Stomach (tissue), 9 donors: ENCODE data around the gene HPS3. TPM values are rescaled to one million over a fixed set of nuclear protein-coding genes. Genes with fewer than 3 reads are reported as not detected.

Experiments used
- DNase-seq, 2 donors: peaks; one replicate each; pipeline versions ENCODE4 v3.0.0 to v3.0.0-alpha.2; 2013 to 2019
- H3K27ac ChIP-seq, 5 donors: fragments of 200-600 bp in 4 of 5; sonication (generic) in 4 of 5; one replicate each; pipeline ENCODE4 v1.5.1; 2013 to 2019; ENCODE audit warnings: mild to moderate bottlenecking in 1 of 5, moderate library complexity in 1 of 5
- H3K27me3 ChIP-seq, 3 donors: fragments of 200-600 bp; sonication (generic); one replicate each; pipeline ENCODE4 v1.5.1; 2017 to 2019; ENCODE audit warnings: mixed run types in 1 of 3
- H3K36me3 ChIP-seq, 4 donors: fragments of 200-600 bp; sonication (generic); 1 replicate in 3 of 4; 2 replicates in 1 of 4; pipeline ENCODE4 v1.5.1; 2016 to 2019
- H3K4me1 ChIP-seq, 4 donors: fragments of 200-600 bp; sonication (generic); one replicate each; pipeline ENCODE4 v1.5.1; 2016 to 2019
- H3K4me3 ChIP-seq, 4 donors: fragments of 200-600 bp; sonication (generic) in 3 of 4; one replicate each; pipeline ENCODE4 v1.5.1; 2016 to 2019; ENCODE audit warnings: mild to moderate bottlenecking in 1 of 4
- H3K9me3 ChIP-seq, 4 donors: fragments of 200-600 bp; sonication (generic); one replicate each; pipeline ENCODE4 v1.5.1; 2016 to 2019
- CTCF ChIP-seq, 7 experiments: fragments of 450-650 bp in 4 of 7; fragments of 200-600 bp in 3 of 7; sonication (generic) in 3 of 7; IDR thresholded peaks; one replicate each; pipeline ENCODE4 v1.5.1; 2016 to 2019; ENCODE audit warnings: antibody characterized with exemption in 7 of 7, control low read depth in 2 of 7, mild to moderate bottlenecking in 1 of 7
- EP300 ChIP-seq: sonication (generic); formaldehyde crosslinking; IDR thresholded peaks from one replicate; pipeline ENCODE4 v1.6.1; 2017; ENCODE audit warnings: antibody characterized with exemption
- POLR2A ChIP-seq, 4 donors: fragments of 450-650 bp; IDR thresholded peaks; one replicate each; pipeline ENCODE4 v1.6.1; 2016; ENCODE audit warnings: antibody characterized with exemption in 4 of 4, control low read depth in 2 of 4, mild to moderate bottlenecking in 1 of 4, moderate library complexity in 1 of 4
- POLR2AphosphoS5 ChIP-seq, 3 donors: sonication (generic); formaldehyde crosslinking; IDR thresholded peaks; one replicate each; pipeline ENCODE4 v1.6.1; 2016; ENCODE audit warnings: antibody characterized with exemption in 3 of 3
- WGBS, 5 donors: extraction: QIAGEN DNeasy Blood & Tissue Kit in 3 of 5; methylation state at CpG; one replicate each; pipeline versions ENCODE4 v1.1.5 to v1.1.7; 2013 to 2018; 5-methylcytosine and 5-hydroxymethylcytosine counted together
- intact Hi-C: fragments of 100-400 bp; cut with DNase I; formaldehyde crosslinking; loops from one replicate; pipeline ENCODE4 v1.15.1; 2023; ENCODE audit warnings: low total_unique reads
- polyA plus RNA-seq, 3 donors: library from polyadenylated mRNA; stranded (reverse); fragments of 200-250 nt; gene quantifications; one replicate each; pipeline ENCODE4 v1.2.3, GENCODE V29; 2013
- total RNA-seq, 5 donors: library from RNA; depleted of rRNA; stranded (reverse); fragments of >200 nt; gene quantifications; one replicate each; pipeline versions ENCODE4 v1.1.0 to v1.2.3, GENCODE V29; 2014 to 2016
- donor health status: healthy with polysubstance abuse.
- donor health status: Bipolar disorder and iron deficiency.
- donor health status: healthy.

The HPS3 gene
- total and polyA plus RNA-seq, 8 donors: 6.3 to 23.9 (median 12.1) TPM

DNA sequence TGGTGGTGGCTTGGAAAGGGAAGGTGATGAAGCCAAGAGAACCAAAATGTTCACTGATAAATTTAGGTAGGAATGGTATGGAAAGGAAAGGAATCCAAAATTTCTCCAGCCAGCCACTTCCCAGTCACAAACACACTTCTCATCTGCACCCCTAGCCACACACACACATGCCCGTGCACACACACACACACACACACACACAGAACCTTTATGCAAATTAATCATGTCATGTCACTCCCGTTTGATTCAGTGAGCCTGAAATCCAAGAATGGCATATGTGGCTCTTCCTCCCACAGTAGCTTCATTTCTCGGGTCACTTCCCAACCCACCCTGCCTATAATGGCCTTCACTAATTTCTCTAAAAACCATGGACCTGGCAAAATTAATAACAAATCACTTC is 40.0 kb upstream of the HPS3 start:
- no peak for DNase-seq
- intact Hi-C loops: no loop called here
- no peak overlapping the region for H3K4me3 ChIP-seq
- no peak overlapping the region for H3K27ac ChIP-seq
- no peaks in the 10 kb centered on the region for H3K27me3 ChIP-seq
- H3K9me3 ChIP-seq: no peaks in the 10 kb centered on the region
- no peak for TF ChIP-seq POLR2AphosphoS5 (IDR thresholded peaks at IDR 0.05)
- TF ChIP-seq EP300: no peak
- TF ChIP-seq CTCF (IDR thresholded peaks at IDR 0.05): no peak
- no peak for TF ChIP-seq POLR2A (IDR thresholded peaks at IDR 0.05)
- no peaks in the 10 kb centered on the region for H3K36me3 ChIP-seq
- 68 to 78% (median 70%) methylated on average over 3 of the region's 3 CpGs for WGBS, 5 donors
- H3K4me1 ChIP-seq: peaks cover 5 to 22% (median 19%) of the 10 kb centered on the region in 4 donors

DNA sequence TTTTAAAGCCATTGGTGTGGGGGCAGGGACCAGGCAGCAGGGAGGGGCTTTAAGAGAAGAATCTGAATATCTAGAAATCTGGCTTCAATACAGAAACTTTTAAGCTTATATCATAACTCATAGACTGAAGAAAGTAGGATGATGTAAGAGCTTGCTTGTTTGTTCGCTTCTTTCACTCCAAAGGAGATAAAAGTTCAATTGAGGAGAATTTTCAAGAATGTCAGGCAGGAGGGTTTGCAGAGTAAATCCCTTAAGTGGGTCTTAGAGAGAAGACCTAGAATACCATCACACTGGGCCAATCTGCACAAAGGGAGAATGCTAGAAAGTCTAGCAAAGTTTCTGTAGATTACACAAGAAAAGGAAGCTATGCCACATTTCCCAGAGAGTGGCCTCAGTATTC is 39.0 kb upstream of the HPS3 start:
- Histone ChIP-seq H3K36me3 (no peaks in the 10 kb centered on the region), H3K27ac (no peak overlapping the region), H3K27me3 (no peaks in the 10 kb centered on the region), H3K4me1 (peaks cover 0 to 12% (median 11%) of the 10 kb centered on the region in 4 donors), H3K4me3 (no peak overlapping the region), H3K9me3 (no peaks in the 10 kb centered on the region)
- intact Hi-C loops: no loop called here
- no peak for DNase-seq
- TF ChIP-seq POLR2AphosphoS5 (IDR thresholded peaks at IDR 0.05): no peak
- TF ChIP-seq CTCF (IDR thresholded peaks at IDR 0.05): no peak
- no peak for TF ChIP-seq EP300
- no peak for TF ChIP-seq POLR2A (IDR thresholded peaks at IDR 0.05)
- WGBS, 5 donors: 85 to 94% (median 88%) methylated on average over 1 of the region's 1 CpG

GRCh38 chr3:149090907-149091306 is 38.5 kb upstream of the HPS3 start:
- Histone ChIP-seq H3K36me3 (no peaks in the 10 kb centered on the region), H3K4me3 (no peak overlapping the region), H3K27me3 (no peaks in the 10 kb centered on the region), H3K9me3 (no peaks in the 10 kb centered on the region), H3K4me1 (peaks cover 0 to 8% (median 7%) of the 10 kb centered on the region in 4 donors), H3K27ac (no peak overlapping the region)
- DNase-seq: no peak
- intact Hi-C loops: no loop called here
- TF ChIP-seq CTCF (IDR thresholded peaks at IDR 0.05) (no peak), EP300 (no peak), POLR2A (IDR thresholded peaks at IDR 0.05) (no peak), POLR2AphosphoS5 (IDR thresholded peaks at IDR 0.05) (no peak)
- WGBS, 5 donors: 74 to 89% (median 78%) methylated on average over 3 of the region's 3 CpGs

DNA sequence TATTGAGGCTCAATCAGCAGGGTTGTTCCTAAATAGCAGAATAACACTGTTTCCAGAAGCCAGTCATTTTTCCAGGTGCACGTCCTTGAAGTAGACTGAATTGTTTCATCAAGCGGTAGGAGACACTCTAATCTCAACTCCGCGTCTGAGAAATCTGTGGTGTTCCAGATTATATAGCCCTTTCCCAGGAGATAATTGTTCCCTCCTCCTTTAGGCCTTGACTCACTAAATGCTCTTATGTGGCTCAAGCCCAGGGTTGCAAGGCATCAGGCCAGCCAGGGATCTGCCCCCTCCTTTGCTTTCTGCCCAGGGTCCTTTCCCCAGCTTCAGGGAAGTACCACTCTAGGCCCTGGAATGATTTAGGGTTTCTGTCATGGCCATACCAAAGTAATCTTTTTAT is 37.5 kb upstream of the HPS3 start:
- no peaks in the 10 kb centered on the region for H3K36me3 ChIP-seq
- TF ChIP-seq POLR2AphosphoS5 (IDR thresholded peaks at IDR 0.05) (no peak), POLR2A (IDR thresholded peaks at IDR 0.05) (no peak), CTCF (IDR thresholded peaks at IDR 0.05) (no peak), EP300 (no peak)
- no peaks in the 10 kb centered on the region for H3K27me3 ChIP-seq
- intact Hi-C loops: no loop called here
- peaks cover 0 to 2% (median 0%) of the 10 kb centered on the region in 4 donors for H3K4me1 ChIP-seq
- no peak overlapping the region for H3K4me3 ChIP-seq
- no peak overlapping the region for H3K27ac ChIP-seq
- no peaks in the 10 kb centered on the region for H3K9me3 ChIP-seq
- DNase-seq: no peak
- WGBS, 5 donors: 90 to 97% (median 95%) methylated on average over 4 of the region's 4 CpGs
